Measurements from ENCODE around the gene ADGRD1. TPM values are rescaled to one million over a fixed set of nuclear protein-coding genes. Genes with fewer than 3 reads are reported as not detected.

ADGRD1 gene
- total RNA-seq, 3 donors from 2014 or later: 11.6 to 47.5 (median 18.7) TPM

DNA sequence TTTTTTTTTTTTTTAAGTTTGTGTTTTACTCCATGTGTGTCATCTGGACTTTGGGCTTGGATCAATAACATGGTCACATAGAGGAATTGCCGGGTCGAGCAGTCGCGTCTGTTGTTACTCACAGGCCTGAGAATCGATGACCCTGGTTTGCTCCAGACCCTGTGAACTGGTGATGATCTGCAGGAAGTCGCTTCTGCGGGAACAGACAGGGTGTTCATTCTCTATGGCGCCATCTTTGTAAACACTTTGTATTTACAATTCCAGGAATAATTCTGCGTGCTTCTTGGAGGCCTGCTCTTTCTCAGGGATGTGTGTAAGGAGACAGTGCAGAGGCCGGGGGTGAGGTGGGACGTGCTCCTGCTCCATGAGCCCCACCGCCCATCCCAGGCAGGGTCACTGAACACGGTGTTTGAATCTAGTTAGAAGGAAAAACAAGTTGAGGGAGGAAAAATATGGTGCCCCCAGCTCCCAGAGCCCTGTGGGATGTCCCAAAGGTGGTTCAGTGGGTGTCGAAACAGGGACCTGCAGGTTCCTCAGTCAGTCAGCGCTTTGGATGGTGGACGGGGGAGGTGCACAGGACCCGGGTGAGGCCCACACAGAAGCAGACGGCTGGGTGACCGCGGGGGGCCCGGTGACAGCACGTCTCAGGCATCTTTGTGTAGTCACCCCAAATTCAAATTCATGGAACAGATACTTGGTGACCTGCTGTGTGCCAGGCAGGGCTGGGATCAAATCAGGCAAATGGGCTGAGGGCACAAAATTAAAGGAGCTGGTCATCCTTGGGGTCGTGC, 58.8 kb downstream of the ADGRD1 start:
- H3K27ac ChIP-seq: no peak overlapping the region
- H3K36me3 ChIP-seq: no peaks in the 10 kb centered on the region
- no peaks in the 10 kb centered on the region for H3K4me1 ChIP-seq
- H3K4me3 ChIP-seq: no peak overlapping the region
- peaks cover 0 to 4% of the 10 kb centered on the region in 2 donors for H3K27me3 ChIP-seq
- TF ChIP-seq POLR2AphosphoS5 (IDR thresholded peaks at IDR 0.05): no peak
- TF ChIP-seq, protein P1, sequence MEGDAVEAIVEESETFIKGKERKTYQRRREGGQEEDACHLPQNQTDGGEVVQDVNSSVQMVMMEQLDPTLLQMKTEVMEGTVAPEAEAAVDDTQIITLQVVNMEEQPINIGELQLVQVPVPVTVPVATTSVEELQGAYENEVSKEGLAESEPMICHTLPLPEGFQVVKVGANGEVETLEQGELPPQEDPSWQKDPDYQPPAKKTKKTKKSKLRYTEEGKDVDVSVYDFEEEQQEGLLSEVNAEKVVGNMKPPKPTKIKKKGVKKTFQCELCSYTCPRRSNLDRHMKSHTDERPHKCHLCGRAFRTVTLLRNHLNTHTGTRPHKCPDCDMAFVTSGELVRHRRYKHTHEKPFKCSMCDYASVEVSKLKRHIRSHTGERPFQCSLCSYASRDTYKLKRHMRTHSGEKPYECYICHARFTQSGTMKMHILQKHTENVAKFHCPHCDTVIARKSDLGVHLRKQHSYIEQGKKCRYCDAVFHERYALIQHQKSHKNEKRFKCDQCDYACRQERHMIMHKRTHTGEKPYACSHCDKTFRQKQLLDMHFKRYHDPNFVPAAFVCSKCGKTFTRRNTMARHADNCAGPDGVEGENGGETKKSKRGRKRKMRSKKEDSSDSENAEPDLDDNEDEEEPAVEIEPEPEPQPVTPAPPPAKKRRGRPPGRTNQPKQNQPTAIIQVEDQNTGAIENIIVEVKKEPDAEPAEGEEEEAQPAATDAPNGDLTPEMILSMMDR (IDR thresholded peaks at IDR 0.05): no peak
- no peak for TF ChIP-seq POLR2A (IDR thresholded peaks at IDR 0.05)
- no peaks in the 10 kb centered on the region for H3K9me3 ChIP-seq
- intact Hi-C loops (cut with DNase I; ENCODE audit: low total_unique reads): no loop called here
- no peak for DNase-seq (ENCODE audit: low spot score in 2 of 2)

DNA sequence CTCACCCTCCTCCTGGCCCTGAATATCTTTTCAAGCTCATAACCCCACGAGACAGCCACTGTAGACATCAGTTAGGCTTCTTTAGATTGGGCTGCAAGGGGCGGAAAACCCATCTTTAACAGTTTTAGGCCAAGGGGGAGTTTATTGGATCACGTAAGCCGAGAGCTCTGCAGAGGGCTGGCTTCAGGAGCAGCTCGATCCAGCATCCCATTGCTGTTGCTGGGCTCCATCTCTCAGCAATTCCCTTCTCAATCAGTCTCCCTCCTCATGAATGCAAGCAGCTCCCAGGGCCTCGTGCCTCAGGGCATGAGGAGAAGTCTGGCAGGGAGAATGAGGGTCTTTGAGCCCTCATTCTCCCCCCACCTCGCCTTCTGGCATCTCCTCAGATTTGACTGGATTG, 59.4 kb downstream of the ADGRD1 start:
- TF ChIP-seq, protein P1 (IDR thresholded peaks at IDR 0.05): no peak
- TF ChIP-seq POLR2A (IDR thresholded peaks at IDR 0.05) (no peak), POLR2AphosphoS5 (IDR thresholded peaks at IDR 0.05) (no peak)
- intact Hi-C loops (cut with DNase I; ENCODE audit: low total_unique reads): no loop called here
- no peaks in the 10 kb centered on the region for H3K9me3 ChIP-seq
- no peaks in the 10 kb centered on the region for H3K36me3 ChIP-seq
- H3K4me3 ChIP-seq: no peak overlapping the region
- peaks cover 0 to 4% of the 10 kb centered on the region in 2 donors for H3K27me3 ChIP-seq
- H3K4me1 ChIP-seq: no peaks in the 10 kb centered on the region
- DNase-seq (ENCODE audit: low spot score in 2 of 2): no peak
- H3K27ac ChIP-seq: no peak overlapping the region

GRCh38 chr12:131014343-131014742, 60.6 kb downstream of the ADGRD1 start:
- H3K4me1 ChIP-seq: no peaks in the 10 kb centered on the region
- H3K36me3 ChIP-seq: no peaks in the 10 kb centered on the region
- intact Hi-C loops (cut with DNase I; ENCODE audit: low total_unique reads): no loop called here
- TF ChIP-seq POLR2AphosphoS5 (IDR thresholded peaks at IDR 0.05): no peak
- TF ChIP-seq, protein P1 (IDR thresholded peaks at IDR 0.05): no peak
- TF ChIP-seq POLR2A (IDR thresholded peaks at IDR 0.05): no peak
- no peak overlapping the region for H3K27ac ChIP-seq
- peaks cover 0 to 4% of the 10 kb centered on the region in 2 donors for H3K27me3 ChIP-seq
- no peak for DNase-seq (ENCODE audit: low spot score in 2 of 2)
- no peaks in the 10 kb centered on the region for H3K9me3 ChIP-seq
- H3K4me3 ChIP-seq: no peak overlapping the region

DNA sequence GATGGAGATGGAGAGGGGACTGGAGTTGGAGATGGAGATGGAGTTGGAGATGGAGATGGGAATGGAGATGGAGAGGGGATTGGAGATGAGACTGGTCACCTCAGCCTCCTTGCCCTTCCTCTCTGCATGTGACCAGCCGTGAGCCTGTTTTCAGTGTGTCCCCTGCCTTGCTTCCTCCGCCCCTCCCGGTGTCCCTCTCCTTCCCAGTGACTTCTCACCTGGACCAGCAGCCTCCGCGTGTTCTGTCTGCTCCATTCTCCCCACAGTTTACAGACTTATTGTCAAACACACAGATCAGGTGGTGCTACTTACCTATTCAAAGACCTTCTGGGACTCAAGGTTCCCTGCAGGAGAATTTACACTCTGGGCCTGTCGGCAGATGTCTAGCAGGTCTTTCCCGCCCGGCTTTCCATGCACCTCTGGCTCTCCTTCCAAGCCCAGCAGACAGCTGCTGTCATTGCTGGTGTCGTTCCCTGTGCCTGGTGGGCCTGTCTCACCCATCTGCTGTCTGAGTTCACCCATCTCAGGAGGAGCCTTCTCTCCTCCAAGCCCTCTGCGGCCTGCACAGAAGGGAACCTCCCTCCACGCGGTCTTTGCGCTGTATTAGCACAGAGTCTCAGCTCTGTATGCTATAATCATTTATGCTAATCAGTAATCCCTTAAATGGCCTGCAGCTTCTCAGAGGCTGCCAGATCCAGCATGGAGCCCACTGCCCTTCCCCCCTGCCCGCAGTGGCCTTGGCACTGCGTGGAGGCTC, 62.1 kb downstream of the ADGRD1 start:
- H3K4me1 ChIP-seq: no peaks in the 10 kb centered on the region
- no peaks in the 10 kb centered on the region for H3K9me3 ChIP-seq
- no peak overlapping the region for H3K4me3 ChIP-seq
- intact Hi-C loops (cut with DNase I; ENCODE audit: low total_unique reads): no loop called here
- TF ChIP-seq POLR2AphosphoS5 (IDR thresholded peaks at IDR 0.05): no peak
- TF ChIP-seq, protein P1 (IDR thresholded peaks at IDR 0.05): no peak
- TF ChIP-seq POLR2A (IDR thresholded peaks at IDR 0.05): no peak
- H3K27me3 ChIP-seq: peaks cover 0 to under 1% of the 10 kb centered on the region in 2 donors
- DNase-seq (ENCODE audit: low spot score in 2 of 2): no peak
- no peak overlapping the region for H3K27ac ChIP-seq
- H3K36me3 ChIP-seq: no peaks in the 10 kb centered on the region

GRCh38 chr12:131017477-131017991, 63.8 kb downstream of the ADGRD1 start:
- Histone ChIP-seq H3K4me1 (no peaks in the 10 kb centered on the region), H3K27me3 (no peaks in the 10 kb centered on the region), H3K9me3 (no peaks in the 10 kb centered on the region), H3K36me3 (no peaks in the 10 kb centered on the region), H3K27ac (no peak overlapping the region), H3K4me3 (no peak overlapping the region)
- TF ChIP-seq POLR2AphosphoS5 (IDR thresholded peaks at IDR 0.05): no peak
- no peak for TF ChIP-seq POLR2A (IDR thresholded peaks at IDR 0.05)
- TF ChIP-seq, protein P1 (IDR thresholded peaks at IDR 0.05): no peak
- DNase-seq (ENCODE audit: low spot score in 2 of 2): no peak
- intact Hi-C loops (cut with DNase I; ENCODE audit: low total_unique reads): no loop called here

Measured in breast epithelium (tissue), 4 donors.